ENCODE measurements around the gene EEPD1.

- no peak for TF ChIP-seq SP1 (IDR thresholded peaks at IDR 0.05)
- no peak for TF ChIP-seq FOXM1 (IDR thresholded peaks at IDR 0.05; ENCODE audit: borderline replicate concordance)
- no peak for TF ChIP-seq L3MBTL2 (conservative IDR thresholded peaks at IDR 0.05)
Observed at GRCh38 chr7:36137258-36137657, 15.8 kb upstream of the EEPD1 start.

All from HEK293T (cell line).